ENCODE results near the gene STAC3.

The STAC3 gene

GRCh38 chr12:57201631-57202030, 49.4 kb downstream of the STAC3 start:
- H3K27me3 ChIP-seq (ENCODE audit: control insufficient read depth, insufficient read depth, low read length), result no peaks in the 10 kb centered on the region
- H3K4me1 ChIP-seq (ENCODE audit: control insufficient read depth, low read depth, low read length), result no peaks in the 10 kb centered on the region
- no peak overlapping the region for H3K4me3 ChIP-seq (ENCODE audit: low read length)
- no peaks in the 10 kb centered on the region for H3K9me3 ChIP-seq (ENCODE audit: control insufficient read depth, low read depth, low read length)
- no peak overlapping the region for H3K9ac ChIP-seq (ENCODE audit: low read length)
- H3K27ac ChIP-seq (ENCODE audit: low read length), result no peak overlapping the region
- H3K36me3 ChIP-seq (ENCODE audit: control insufficient read depth, low read depth, low read length), result peaks cover 86% of the 10 kb centered on the region

- H3K36me3 ChIP-seq (ENCODE audit: control insufficient read depth, low read depth, low read length), result peaks cover 86% of the 10 kb centered on the region
- no peak overlapping the region for H3K27ac ChIP-seq (ENCODE audit: low read length)
- H3K4me3 ChIP-seq (ENCODE audit: low read length), result no peak overlapping the region
- H3K9me3 ChIP-seq (ENCODE audit: control insufficient read depth, low read depth, low read length), result no peaks in the 10 kb centered on the region
- no peaks in the 10 kb centered on the region for H3K27me3 ChIP-seq (ENCODE audit: control insufficient read depth, insufficient read depth, low read length)
- no peaks in the 10 kb centered on the region for H3K4me1 ChIP-seq (ENCODE audit: control insufficient read depth, low read depth, low read length)
- H3K9ac ChIP-seq (ENCODE audit: low read length), result no peak overlapping the region
Observed at GRCh38 chr12:57201219-57201618, 49.8 kb downstream of the STAC3 start.

GRCh38 chr12:57200497-57200896, 50.5 kb downstream of the STAC3 start:
- H3K36me3 ChIP-seq (ENCODE audit: control insufficient read depth, low read depth, low read length), result peaks cover 86% of the 10 kb centered on the region
- H3K27me3 ChIP-seq (ENCODE audit: control insufficient read depth, insufficient read depth, low read length), result no peaks in the 10 kb centered on the region

GRCh38 chr12:57199191-57199590, 51.8 kb downstream of the STAC3 start:
- no peaks in the 10 kb centered on the region for H3K9me3 ChIP-seq (ENCODE audit: control insufficient read depth, low read depth, low read length)
- H3K9ac ChIP-seq (ENCODE audit: low read length), result no peak overlapping the region
- H3K36me3 ChIP-seq (ENCODE audit: control insufficient read depth, low read depth, low read length), result peaks cover 87% of the 10 kb centered on the region
- no peaks in the 10 kb centered on the region for H3K27me3 ChIP-seq (ENCODE audit: control insufficient read depth, insufficient read depth, low read length)
- H3K4me3 ChIP-seq (ENCODE audit: low read length), result no peak overlapping the region
- H3K4me1 ChIP-seq (ENCODE audit: control insufficient read depth, low read depth, low read length), result no peaks in the 10 kb centered on the region
- no peak overlapping the region for H3K27ac ChIP-seq (ENCODE audit: low read length)

More at GRCh38 chr12:57200497-57200896, 50.5 kb downstream of the STAC3 start:
- Histone ChIP-seq H3K9me3 (ENCODE audit: control insufficient read depth, low read depth, low read length) (no peaks in the 10 kb centered on the region), H3K4me3 (ENCODE audit: low read length) (no peak overlapping the region), H3K4me1 (ENCODE audit: control insufficient read depth, low read depth, low read length) (no peaks in the 10 kb centered on the region), H3K27ac (ENCODE audit: low read length) (no peak overlapping the region), H3K9ac (ENCODE audit: low read length) (no peak overlapping the region)

GRCh38 chr12:57198329-57198728, 52.7 kb downstream of the STAC3 start:
- Histone ChIP-seq H3K9ac (ENCODE audit: low read length) (no peak overlapping the region), H3K36me3 (ENCODE audit: control insufficient read depth, low read depth, low read length) (peaks cover 87% of the 10 kb centered on the region), H3K4me3 (ENCODE audit: low read length) (no peak overlapping the region), H3K9me3 (ENCODE audit: control insufficient read depth, low read depth, low read length) (no peaks in the 10 kb centered on the region), H3K4me1 (ENCODE audit: control insufficient read depth, low read depth, low read length) (no peaks in the 10 kb centered on the region), H3K27me3 (ENCODE audit: control insufficient read depth, insufficient read depth, low read length) (no peaks in the 10 kb centered on the region), H3K27ac (ENCODE audit: low read length) (no peak overlapping the region)

GRCh38 chr12:57196956-57197355, 54.0 kb downstream of the STAC3 start:
- Histone ChIP-seq H3K9ac (ENCODE audit: low read length) (no peak overlapping the region), H3K27ac (ENCODE audit: low read length) (no peak overlapping the region), H3K27me3 (ENCODE audit: control insufficient read depth, insufficient read depth, low read length) (no peaks in the 10 kb centered on the region), H3K9me3 (ENCODE audit: control insufficient read depth, low read depth, low read length) (no peaks in the 10 kb centered on the region), H3K4me3 (ENCODE audit: low read length) (no peak overlapping the region), H3K36me3 (ENCODE audit: control insufficient read depth, low read depth, low read length) (peaks cover 95% of the 10 kb centered on the region), H3K4me1 (ENCODE audit: control insufficient read depth, low read depth, low read length) (no peaks in the 10 kb centered on the region)

- H3K27ac ChIP-seq (ENCODE audit: low read length), result no peak overlapping the region
- no peak overlapping the region for H3K9ac ChIP-seq (ENCODE audit: low read length)
- peaks cover 96% of the 10 kb centered on the region for H3K36me3 ChIP-seq (ENCODE audit: control insufficient read depth, low read depth, low read length)
- H3K9me3 ChIP-seq (ENCODE audit: control insufficient read depth, low read depth, low read length), result no peaks in the 10 kb centered on the region
- no peaks in the 10 kb centered on the region for H3K27me3 ChIP-seq (ENCODE audit: control insufficient read depth, insufficient read depth, low read length)
- H3K4me1 ChIP-seq (ENCODE audit: control insufficient read depth, low read depth, low read length), result no peaks in the 10 kb centered on the region
- no peak overlapping the region for H3K4me3 ChIP-seq (ENCODE audit: low read length)
Observed at GRCh38 chr12:57196439-57196838, 54.5 kb downstream of the STAC3 start.

- no peak overlapping the region for H3K4me3 ChIP-seq (ENCODE audit: low read length)
- H3K36me3 ChIP-seq (ENCODE audit: control insufficient read depth, low read depth, low read length), result peaks cover 95% of the 10 kb centered on the region
- H3K4me1 ChIP-seq (ENCODE audit: control insufficient read depth, low read depth, low read length), result no peaks in the 10 kb centered on the region
- H3K9me3 ChIP-seq (ENCODE audit: control insufficient read depth, low read depth, low read length), result no peaks in the 10 kb centered on the region
- no peaks in the 10 kb centered on the region for H3K27me3 ChIP-seq (ENCODE audit: control insufficient read depth, insufficient read depth, low read length)
- H3K27ac ChIP-seq (ENCODE audit: low read length), result no peak overlapping the region
- H3K9ac ChIP-seq (ENCODE audit: low read length), result no peak overlapping the region
Observed at GRCh38 chr12:57195611-57196371, 55.2 kb downstream of the STAC3 start.

- Histone ChIP-seq H3K27me3 (ENCODE audit: control insufficient read depth, insufficient read depth, low read length) (no peaks in the 10 kb centered on the region), H3K27ac (ENCODE audit: low read length) (no peak overlapping the region)
Observed at GRCh38 chr12:57195186-57195585, 55.8 kb downstream of the STAC3 start.

GRCh38 chr12:57194253-57194652, 56.7 kb downstream of the STAC3 start:
- H3K4me1 ChIP-seq (ENCODE audit: control insufficient read depth, low read depth, low read length), result no peaks in the 10 kb centered on the region
- peaks cover 89% of the 10 kb centered on the region for H3K36me3 ChIP-seq (ENCODE audit: control insufficient read depth, low read depth, low read length)
- H3K9me3 ChIP-seq (ENCODE audit: control insufficient read depth, low read depth, low read length), result no peaks in the 10 kb centered on the region
- no peak overlapping the region for H3K9ac ChIP-seq (ENCODE audit: low read length)
- H3K27ac ChIP-seq (ENCODE audit: low read length), result no peak overlapping the region
- no peak overlapping the region for H3K4me3 ChIP-seq (ENCODE audit: low read length)
- no peaks in the 10 kb centered on the region for H3K27me3 ChIP-seq (ENCODE audit: control insufficient read depth, insufficient read depth, low read length)

More at GRCh38 chr12:57195186-57195585, 55.8 kb downstream of the STAC3 start:
- Histone ChIP-seq H3K9me3 (ENCODE audit: control insufficient read depth, low read depth, low read length) (no peaks in the 10 kb centered on the region), H3K4me3 (ENCODE audit: low read length) (no peak overlapping the region), H3K9ac (ENCODE audit: low read length) (no peak overlapping the region), H3K4me1 (ENCODE audit: control insufficient read depth, low read depth, low read length) (no peaks in the 10 kb centered on the region), H3K36me3 (ENCODE audit: control insufficient read depth, low read depth, low read length) (peaks cover 94% of the 10 kb centered on the region)

- Histone ChIP-seq H3K4me3 (ENCODE audit: low read length) (no peak overlapping the region), H3K27me3 (ENCODE audit: control insufficient read depth, insufficient read depth, low read length) (no peaks in the 10 kb centered on the region), H3K9me3 (ENCODE audit: control insufficient read depth, low read depth, low read length) (no peaks in the 10 kb centered on the region), H3K27ac (ENCODE audit: low read length) (no peak overlapping the region), H3K4me1 (ENCODE audit: control insufficient read depth, low read depth, low read length) (no peaks in the 10 kb centered on the region), H3K36me3 (ENCODE audit: control insufficient read depth, low read depth, low read length) (peaks cover 88% of the 10 kb centered on the region), H3K9ac (ENCODE audit: low read length) (no peak overlapping the region)
Observed at GRCh38 chr12:57193706-57194245, 57.2 kb downstream of the STAC3 start.

Measured in iPS-18a (cell line).